ENCODE data around the gene C1orf105. TPM values are rescaled to one million over a fixed set of nuclear protein-coding genes. Genes with fewer than 3 reads are reported as not detected.

C1orf105 gene
- total RNA-seq, 1 donor from 2014 or later = not detected

DNA sequence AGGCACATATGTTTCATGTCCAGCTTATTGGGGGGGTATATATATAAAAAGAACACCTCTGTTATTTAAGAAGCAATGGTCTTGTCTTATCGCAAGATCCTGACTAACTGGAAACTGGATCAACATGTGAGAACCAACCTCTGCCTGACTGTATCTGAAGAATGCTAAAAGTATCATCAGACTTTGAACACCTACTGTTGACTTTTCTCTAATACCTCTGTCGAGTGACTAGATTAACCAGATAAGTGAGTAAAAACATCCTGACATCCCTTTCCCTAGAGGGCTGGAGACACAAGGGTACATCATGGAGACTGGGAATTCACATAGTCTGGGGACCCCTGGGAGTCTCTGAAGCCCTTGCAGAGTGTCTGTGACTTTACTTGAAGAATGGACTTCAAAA is 49.7 kb downstream of the C1orf105 start:
- Mint-ChIP-seq H3K27ac (no peak overlapping the region), H3K4me1 (ENCODE audit: low read depth) (peaks cover 15% of the 10 kb centered on the region), H3K9me3 (ENCODE audit: low read depth) (no peaks in the 10 kb centered on the region), H3K4me3 (ENCODE audit: low read depth) (no peak overlapping the region), H3K36me3 (ENCODE audit: insufficient read depth) (no peaks in the 10 kb centered on the region), H3K27me3 (no peaks in the 10 kb centered on the region)
- no peak for DNase-seq (ENCODE audit: low spot score, unreplicated experiment)
- TF ChIP-seq, protein P1, sequence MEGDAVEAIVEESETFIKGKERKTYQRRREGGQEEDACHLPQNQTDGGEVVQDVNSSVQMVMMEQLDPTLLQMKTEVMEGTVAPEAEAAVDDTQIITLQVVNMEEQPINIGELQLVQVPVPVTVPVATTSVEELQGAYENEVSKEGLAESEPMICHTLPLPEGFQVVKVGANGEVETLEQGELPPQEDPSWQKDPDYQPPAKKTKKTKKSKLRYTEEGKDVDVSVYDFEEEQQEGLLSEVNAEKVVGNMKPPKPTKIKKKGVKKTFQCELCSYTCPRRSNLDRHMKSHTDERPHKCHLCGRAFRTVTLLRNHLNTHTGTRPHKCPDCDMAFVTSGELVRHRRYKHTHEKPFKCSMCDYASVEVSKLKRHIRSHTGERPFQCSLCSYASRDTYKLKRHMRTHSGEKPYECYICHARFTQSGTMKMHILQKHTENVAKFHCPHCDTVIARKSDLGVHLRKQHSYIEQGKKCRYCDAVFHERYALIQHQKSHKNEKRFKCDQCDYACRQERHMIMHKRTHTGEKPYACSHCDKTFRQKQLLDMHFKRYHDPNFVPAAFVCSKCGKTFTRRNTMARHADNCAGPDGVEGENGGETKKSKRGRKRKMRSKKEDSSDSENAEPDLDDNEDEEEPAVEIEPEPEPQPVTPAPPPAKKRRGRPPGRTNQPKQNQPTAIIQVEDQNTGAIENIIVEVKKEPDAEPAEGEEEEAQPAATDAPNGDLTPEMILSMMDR (IDR thresholded peaks at IDR 0.05; ENCODE audit: unreplicated experiment) = no peak

GRCh38 chr1:172471666-172472065 is 51.2 kb downstream of the C1orf105 start:
- Mint-ChIP-seq H3K27ac (no peak overlapping the region), H3K27me3 (no peaks in the 10 kb centered on the region), H3K36me3 (ENCODE audit: insufficient read depth) (no peaks in the 10 kb centered on the region), H3K4me3 (ENCODE audit: low read depth) (no peak overlapping the region), H3K9me3 (ENCODE audit: low read depth) (no peaks in the 10 kb centered on the region), H3K4me1 (ENCODE audit: low read depth) (peaks cover 15% of the 10 kb centered on the region)
- no peak for DNase-seq (ENCODE audit: low spot score, unreplicated experiment)
- TF ChIP-seq, protein P1 (IDR thresholded peaks at IDR 0.05; ENCODE audit: unreplicated experiment) = no peak

GRCh38 chr1:172472495-172472894 is 52.0 kb downstream of the C1orf105 start:
- no peak for DNase-seq (ENCODE audit: low spot score, unreplicated experiment)
- no peaks in the 10 kb centered on the region for H3K27me3 Mint-ChIP-seq
- peaks cover 15% of the 10 kb centered on the region for H3K4me1 Mint-ChIP-seq (ENCODE audit: low read depth)
- no peak overlapping the region for H3K4me3 Mint-ChIP-seq (ENCODE audit: low read depth)
- no peak overlapping the region for H3K27ac Mint-ChIP-seq
- no peaks in the 10 kb centered on the region for H3K36me3 Mint-ChIP-seq (ENCODE audit: insufficient read depth)
- no peaks in the 10 kb centered on the region for H3K9me3 Mint-ChIP-seq (ENCODE audit: low read depth)
- TF ChIP-seq, protein P1 (IDR thresholded peaks at IDR 0.05; ENCODE audit: unreplicated experiment) = no peak

DNA sequence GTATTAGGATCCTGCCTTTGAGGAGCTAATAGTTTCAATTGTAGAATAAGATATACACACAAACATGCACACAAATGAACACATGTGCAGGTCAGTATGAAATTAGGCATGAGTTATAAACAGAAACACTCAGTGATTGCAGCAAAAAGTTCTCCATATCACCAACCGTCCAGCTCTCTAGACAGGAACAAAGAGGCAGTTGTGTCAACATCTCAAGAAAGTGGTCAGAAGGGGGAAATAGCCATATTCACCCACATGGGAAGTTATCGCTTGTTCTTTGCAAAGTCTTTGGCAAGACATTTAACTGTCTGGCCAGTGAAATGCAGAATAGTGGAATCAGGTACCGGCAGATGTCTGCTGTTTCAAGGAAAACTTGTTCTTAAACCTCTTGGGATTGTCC is 52.8 kb downstream of the C1orf105 start:
- no peak for DNase-seq (ENCODE audit: low spot score, unreplicated experiment)
- Mint-ChIP-seq H3K27ac (no peak overlapping the region), H3K9me3 (ENCODE audit: low read depth) (no peaks in the 10 kb centered on the region), H3K4me1 (ENCODE audit: low read depth) (peaks cover 15% of the 10 kb centered on the region), H3K36me3 (ENCODE audit: insufficient read depth) (no peaks in the 10 kb centered on the region), H3K4me3 (ENCODE audit: low read depth) (no peak overlapping the region), H3K27me3 (no peaks in the 10 kb centered on the region)
- TF ChIP-seq, protein P1 (IDR thresholded peaks at IDR 0.05; ENCODE audit: unreplicated experiment) = no peak

- Mint-ChIP-seq H3K27me3 (no peaks in the 10 kb centered on the region), H3K27ac (no peak overlapping the region), H3K4me1 (ENCODE audit: low read depth) (peaks cover 15% of the 10 kb centered on the region), H3K4me3 (ENCODE audit: low read depth) (no peak overlapping the region), H3K9me3 (ENCODE audit: low read depth) (no peaks in the 10 kb centered on the region), H3K36me3 (ENCODE audit: insufficient read depth) (no peaks in the 10 kb centered on the region)
- DNase-seq (ENCODE audit: low spot score, unreplicated experiment) = no peak
- TF ChIP-seq, protein P1 (IDR thresholded peaks at IDR 0.05; ENCODE audit: unreplicated experiment) = no peak
These were observed 53.4 kb downstream of the C1orf105 start for GRCh38 chr1:172473842-172474241.
